ENCODE measurements around the gene RHO. TPM values are rescaled to one million over a fixed set of nuclear protein-coding genes. Genes with fewer than 3 reads are reported as not detected.

RHO gene
- total and polyA plus RNA-seq, 2 donors (not counting 3 experiments of a cell fraction or from before 2014, with no cell fraction given), result not detected

DNA sequence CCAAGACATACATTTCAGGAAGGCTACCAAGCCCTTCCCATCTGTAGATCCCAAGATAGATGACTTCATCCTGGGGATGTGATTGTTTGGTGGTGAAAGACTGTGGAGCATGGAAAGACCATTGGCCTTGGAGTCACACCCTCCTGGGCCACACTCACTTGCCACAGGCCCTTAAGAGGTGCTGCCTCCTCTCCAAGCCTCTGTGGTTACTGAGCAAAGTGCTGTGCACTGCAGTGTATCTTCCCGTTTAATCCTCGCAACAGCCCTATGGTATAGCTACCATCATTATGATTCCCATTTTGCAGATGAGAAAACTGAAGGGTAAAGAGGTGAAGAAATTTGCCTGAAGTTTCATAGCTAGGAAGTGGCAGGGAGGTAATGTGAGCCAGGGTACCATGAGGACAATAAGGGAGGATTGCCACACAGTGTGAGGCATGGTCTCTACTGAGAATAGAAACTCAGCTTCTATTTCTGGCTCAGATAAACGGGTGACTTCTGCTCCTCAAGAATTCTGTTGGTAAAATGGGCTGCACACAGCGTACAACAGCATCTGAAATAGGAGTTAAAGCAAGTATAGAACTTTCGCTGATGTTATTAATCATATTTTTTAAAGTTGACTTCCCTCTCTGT, 23.9 kb upstream of the RHO start:
- no peaks in the 10 kb centered on the region for H4K20me1 ChIP-seq (replicated peaks; ENCODE audit: control insufficient read depth, extremely low read depth, insufficient read depth, low read length)
- DNase-seq (ENCODE audit: low read depth, low spot score) (no peak), FAIRE-seq (no peak)
- no peak for TF ChIP-seq POLR2AphosphoS5 (IDR thresholded peaks at IDR 0.05; ENCODE audit: insufficient read depth, low read depth, low read length)
- no peak for TF ChIP-seq MAX (IDR thresholded peaks at IDR 0.05; ENCODE audit: insufficient read depth, insufficient read length)
- no peak for TF ChIP-seq GATA2 (IDR thresholded peaks at IDR 0.05; ENCODE audit: insufficient read depth, insufficient read length, low read depth, low read length)
- TF ChIP-seq MYC (IDR thresholded peaks at IDR 0.05; ENCODE audit: low read depth, low read length), result no peak
- no peak for TF ChIP-seq FOS (IDR thresholded peaks at IDR 0.05; ENCODE audit: borderline replicate concordance, insufficient read depth, low read length)
- TF ChIP-seq EZH2 (IDR thresholded peaks at IDR 0.05; ENCODE audit: borderline replicate concordance, low read depth, low read length, severe bottlenecking), result no peak
- intact Hi-C loops (cut with micrococcal nuclease) (no loop called here), dilution Hi-C loops (cut with MboI; ENCODE audit: extremely low pct_ligation_motif_present, low sequenced_read_pairs) (no loop called here)
- ChIA-PET CTCF (interaction anchor here (1.2 to 2.0 kb wide), 2 partner anchors 32 to 48 kb away, joined by 3 to 4 read pairs; no protein-coding TSS in a partner anchor), POLR2A (no interaction called here)
- H3K36me3 ChIP-seq (ENCODE audit: control insufficient read depth in 2 of 2, extremely low read depth in 1 of 2, insufficient read depth in 2 of 2, low read length in 2 of 2), result peaks cover 0 to 11% of the 10 kb centered on the region in 2 experiments
- no peak overlapping the region for H3K4me3 ChIP-seq (replicated peaks in 1 of 3; ENCODE audit: insufficient read depth in 1 of 3, low read depth in 1 of 3, low read length in 3 of 3)
- H3K27ac ChIP-seq (ENCODE audit: insufficient read depth, low read depth, low read length), result no peak overlapping the region
- H3K9ac ChIP-seq (replicated peaks; ENCODE audit: extremely low read depth, insufficient read depth, low read length), result no peak overlapping the region
- peaks cover 13% of the 10 kb centered on the region for H3K4me1 ChIP-seq (ENCODE audit: control insufficient read depth, extremely low read depth, insufficient read depth, low read length)
- H3K27me3 ChIP-seq (ENCODE audit: control insufficient read depth in 2 of 2, insufficient read depth in 2 of 2, low read length in 2 of 2), result no peaks in the 10 kb centered on the region
- no TSS peak for BruUV-seq (replicated peaks)
- H3K4me2 ChIP-seq (ENCODE audit: insufficient read depth, low read length), result no peak overlapping the region
- H2AFZ ChIP-seq (ENCODE audit: low read depth, low read length), result no peak overlapping the region
- no peaks in the 10 kb centered on the region for H3K9me3 ChIP-seq (replicated peaks; ENCODE audit: control insufficient read depth, insufficient read depth, low read length)
- H3K79me2 ChIP-seq (ENCODE audit: control insufficient read depth, insufficient read depth, low read length), result no peaks in the 10 kb centered on the region
- no peaks in the 10 kb centered on the region for H3K9me1 ChIP-seq (replicated peaks; ENCODE audit: control insufficient read depth, extremely low read depth, insufficient read depth, low read length)

- no peak overlapping the region for H3K9ac ChIP-seq (replicated peaks; ENCODE audit: extremely low read depth, insufficient read depth, low read length)
- FAIRE-seq, result no peak
- DNase-seq (ENCODE audit: low read depth, low spot score), result no peak
- H3K9me1 ChIP-seq (replicated peaks; ENCODE audit: control insufficient read depth, extremely low read depth, insufficient read depth, low read length), result no peaks in the 10 kb centered on the region
- H3K79me2 ChIP-seq (ENCODE audit: control insufficient read depth, insufficient read depth, low read length), result no peaks in the 10 kb centered on the region
- no peaks in the 10 kb centered on the region for H4K20me1 ChIP-seq (replicated peaks; ENCODE audit: control insufficient read depth, extremely low read depth, insufficient read depth, low read length)
- no peak overlapping the region for H2AFZ ChIP-seq (ENCODE audit: low read depth, low read length)
- BruUV-seq (replicated peaks), result no TSS peak
- H3K4me3 ChIP-seq (replicated peaks in 1 of 3; ENCODE audit: insufficient read depth in 1 of 3, low read depth in 1 of 3, low read length in 3 of 3), result no peak overlapping the region
- intact Hi-C loops (cut with micrococcal nuclease) (no loop called here), dilution Hi-C loops (cut with MboI; ENCODE audit: extremely low pct_ligation_motif_present, low sequenced_read_pairs) (no loop called here)
- ChIA-PET POLR2A (no interaction called here), CTCF (no interaction called here)
- H3K36me3 ChIP-seq (ENCODE audit: control insufficient read depth in 2 of 2, extremely low read depth in 1 of 2, insufficient read depth in 2 of 2, low read length in 2 of 2), result peaks cover 0 to 13% of the 10 kb centered on the region in 2 experiments
- H3K27ac ChIP-seq (ENCODE audit: insufficient read depth, low read depth, low read length), result no peak overlapping the region
- H3K27me3 ChIP-seq (ENCODE audit: control insufficient read depth in 2 of 2, insufficient read depth in 2 of 2, low read length in 2 of 2), result no peaks in the 10 kb centered on the region
- peaks cover 5% of the 10 kb centered on the region for H3K4me1 ChIP-seq (ENCODE audit: control insufficient read depth, extremely low read depth, insufficient read depth, low read length)
- TF ChIP-seq MYC (IDR thresholded peaks at IDR 0.05; ENCODE audit: low read depth, low read length) (no peak), EZH2 (IDR thresholded peaks at IDR 0.05; ENCODE audit: borderline replicate concordance, low read depth, low read length, severe bottlenecking) (no peak), POLR2A (IDR thresholded peaks at IDR 0.05; ENCODE audit: low read depth, low read length) (no peak), JUN (IDR thresholded peaks at IDR 0.05; ENCODE audit: borderline replicate concordance, insufficient read depth, insufficient read length, low read depth) (no peak), GATA2 (IDR thresholded peaks at IDR 0.05; ENCODE audit: insufficient read depth, insufficient read length, low read depth, low read length) (no peak), CTCF (IDR thresholded peaks at IDR 0.05; ENCODE audit: extremely low read depth in 1 of 2, insufficient read depth in 1 of 2, low read depth in 1 of 2, low read length in 2 of 2) (no peak), FOS (IDR thresholded peaks at IDR 0.05; ENCODE audit: borderline replicate concordance, insufficient read depth, low read length) (no peak), MAX (IDR thresholded peaks at IDR 0.05; ENCODE audit: insufficient read depth, insufficient read length) (no peak), POLR2AphosphoS5 (IDR thresholded peaks at IDR 0.05; ENCODE audit: insufficient read depth, low read depth, low read length) (no peak)
- no peak overlapping the region for H3K4me2 ChIP-seq (ENCODE audit: insufficient read depth, low read length)
- no peaks in the 10 kb centered on the region for H3K9me3 ChIP-seq (replicated peaks; ENCODE audit: control insufficient read depth, insufficient read depth, low read length)
Measured at GRCh38 chr3:129505341-129505740, 23.1 kb upstream of the RHO start.

Measured in endothelial cell of umbilical vein (primary cell).